GM23338 (cell line): ENCODE results near the gene NSG2. TPM values are rescaled to one million over a fixed set of nuclear protein-coding genes. Genes with fewer than 3 reads are reported as not detected.
"Not testable (repeated sequence)": the region's sequence is repeated elsewhere in the genome, so short reads cannot be mapped to it uniquely, and the experiment has no call there.

Source experiments
- ATAC-seq: fragments of 200-7000 bp; cut with Tn5 transposase; 3 replicates; pipeline ENCODE4 v1.9.1; 2020
- DNase-seq: peaks from one replicate; pipeline ENCODE4 v3.0.0-alpha.2; 2015; ENCODE audit warnings: low spot score
- H2AFZ ChIP-seq: fragments of 200-600 bp; sonication (generic); 2 replicates; pipeline ENCODE4 v1.8.0; 2016; ENCODE audit warnings: antibody characterized with exemption, mild to moderate bottlenecking, moderate library complexity
- H3F3A ChIP-seq: fragments of 200-600 bp; sonication (generic); replicated peaks from 2 replicates; pipeline ENCODE4 v1.8.0; 2017; ENCODE audit warnings: antibody characterized with exemption, mixed run types, low read depth
- H3K27ac ChIP-seq: fragments of 200-600 bp; sonication (generic); 2 replicates; pipeline ENCODE4 v1.6.1; 2016; ENCODE audit warnings: low read depth
- H3K27me3 ChIP-seq: fragments of 200-600 bp; sonication (generic); 2 replicates; pipeline ENCODE4 v1.8.0; 2016; ENCODE audit warnings: mild to moderate bottlenecking, mixed run types, moderate library complexity; ENCODE audit not compliant: insufficient read depth
- H3K36me3 ChIP-seq: fragments of 200-600 bp; sonication (generic); 2 replicates; pipeline ENCODE4 v1.8.0; 2016; ENCODE audit warnings: mild to moderate bottlenecking; ENCODE audit not compliant: insufficient read depth
- H3K4me1 ChIP-seq: fragments of 200-600 bp; sonication (generic); 2 replicates; pipeline ENCODE4 v1.8.0; 2016; ENCODE audit warnings: mild to moderate bottlenecking, moderate library complexity; ENCODE audit not compliant: insufficient read depth
- H3K4me2 ChIP-seq: fragments of 200-600 bp; sonication (generic); 2 replicates; pipeline ENCODE4 v1.7.1; 2017; ENCODE audit warnings: mixed run types
- H3K4me3 ChIP-seq: fragments of 200-600 bp; sonication (generic); 2 replicates; pipeline ENCODE4 v1.6.1; 2016; ENCODE audit warnings: mixed run types
- H3K79me2 ChIP-seq: fragments of 200-600 bp; sonication (generic); replicated peaks from 2 replicates; pipeline ENCODE4 v1.8.0; 2017; ENCODE audit warnings: mild to moderate bottlenecking; ENCODE audit not compliant: insufficient read depth
- H3K9me2 ChIP-seq: fragments of 200-600 bp; sonication (generic); 2 replicates; pipeline ENCODE4 v1.8.0; 2017; ENCODE audit not compliant: insufficient read depth
- H4K20me1 ChIP-seq: fragments of 200-600 bp; sonication (generic); replicated peaks from 2 replicates; pipeline ENCODE4 v1.8.0; 2017; ENCODE audit warnings: mild to moderate bottlenecking; ENCODE audit not compliant: insufficient read depth
- H3K27ac Mint-ChIP-seq: 2 replicates; pipeline ENCODE4 v1.8.0; 2020; ENCODE audit warnings: inconsistent platforms, mild to moderate bottlenecking, moderate library complexity, mixed read lengths
- H3K27me3 Mint-ChIP-seq: 3 replicates; pipeline ENCODE4 v1.8.0; 2022; ENCODE audit warnings: low read depth, mild to moderate bottlenecking, moderate library complexity, mixed read lengths, inconsistent platforms; ENCODE audit not compliant: insufficient read depth, poor library complexity
- H3K36me3 Mint-ChIP-seq: 3 replicates; pipeline ENCODE4 v1.8.0; 2021; ENCODE audit warnings: low read depth, mild to moderate bottlenecking, inconsistent platforms, moderate library complexity, mixed read lengths
- H3K4me1 Mint-ChIP-seq: 3 replicates; pipeline ENCODE4 v1.8.0; 2020; ENCODE audit warnings: mild to moderate bottlenecking, inconsistent platforms, mixed read lengths
- H3K4me3 Mint-ChIP-seq: 3 replicates; pipeline ENCODE4 v1.8.0; 2021; ENCODE audit warnings: moderate library complexity, mild to moderate bottlenecking, inconsistent platforms, mixed read lengths
- H3K9me3 Mint-ChIP-seq: 3 replicates; pipeline ENCODE4 v1.8.0; 2020; ENCODE audit warnings: moderate library complexity, mild to moderate bottlenecking, inconsistent platforms, mixed read lengths
- CREB1 ChIP-seq: fragments of 250-450 bp; sonication (Bioruptor Pico); IDR thresholded peaks from 2 replicates; pipeline ENCODE4 v1.5.0; 2020; ENCODE audit warnings: low read depth, mild to moderate bottlenecking, moderate library complexity
- EZH2phosphoT487 ChIP-seq: fragments of 200-600 bp; sonication (generic); IDR thresholded peaks from one replicate; pipeline ENCODE4 v1.8.1; 2018; ENCODE audit warnings: antibody characterized with exemption; ENCODE audit not compliant: unreplicated experiment
- NANOG ChIP-seq: IDR thresholded peaks from 2 replicates; pipeline ENCODE4 v1.6.1; 2016; ENCODE audit warnings: antibody characterized with exemption, borderline replicate concordance
- POLR2AphosphoS5 ChIP-seq: IDR thresholded peaks from 2 replicates; pipeline ENCODE4 v1.6.1; 2016; ENCODE audit warnings: antibody characterized with exemption, low read depth
- ZNF462 ChIP-seq: fragments of 250-450 bp; sonication (Bioruptor Pico); IDR thresholded peaks from 2 replicates; pipeline ENCODE4 v1.5.0; 2020; ENCODE audit warnings: mild to moderate bottlenecking, moderate library complexity
- polyA plus RNA-seq: library from polyadenylated mRNA; unstranded; fragments of >200 nt; fragmentation: Nextera tagmentation; extraction: Ambion mirVana; gene quantifications from 2 replicates; pipeline ENCODE4 v1.2.1, GENCODE V29; 2016
- total RNA-seq: library from RNA; depleted of rRNA; stranded (reverse); fragments of >200 nt; shearing (Covaris generic); gene quantifications from 2 replicates; pipeline ENCODE4 v1.2.3, GENCODE V29; 2014
- TF ChIP-seq, protein P1 (sequence below): IDR thresholded peaks from 2 replicates; pipeline ENCODE4 v1.6.1; 2016; ENCODE audit warnings: antibody characterized with exemption

Gene NSG2
- total and polyA plus RNA-seq, 2 experiments from 2014 or later = 0.16 TPM; not detected in 1

GRCh38 chr5:174101195-174101730, 55.8 kb downstream of the NSG2 start:
- no peaks in the 10 kb centered on the region for H4K20me1 ChIP-seq
- peaks cover 6% of the 10 kb centered on the region; the same call in 1 of the 2 replicates for H3K9me2 ChIP-seq
- H3K4me3 Mint-ChIP-seq = no peak overlapping the region
- no peak overlapping the region for H2AFZ ChIP-seq
- ATAC-seq (no peak), DNase-seq (no peak)
- no peak overlapping the region for H3K4me3 ChIP-seq
- no peak overlapping the region for H3K27ac Mint-ChIP-seq
- no peaks in the 10 kb centered on the region for H3F3A ChIP-seq
- TF ChIP-seq NANOG (no peak), POLR2AphosphoS5 (no peak), CREB1 (CRISPR knock-in tag) (no peak), EZH2phosphoT487 (no peak), ZNF462 (CRISPR knock-in tag) (no peak)
- TF ChIP-seq, protein P1, sequence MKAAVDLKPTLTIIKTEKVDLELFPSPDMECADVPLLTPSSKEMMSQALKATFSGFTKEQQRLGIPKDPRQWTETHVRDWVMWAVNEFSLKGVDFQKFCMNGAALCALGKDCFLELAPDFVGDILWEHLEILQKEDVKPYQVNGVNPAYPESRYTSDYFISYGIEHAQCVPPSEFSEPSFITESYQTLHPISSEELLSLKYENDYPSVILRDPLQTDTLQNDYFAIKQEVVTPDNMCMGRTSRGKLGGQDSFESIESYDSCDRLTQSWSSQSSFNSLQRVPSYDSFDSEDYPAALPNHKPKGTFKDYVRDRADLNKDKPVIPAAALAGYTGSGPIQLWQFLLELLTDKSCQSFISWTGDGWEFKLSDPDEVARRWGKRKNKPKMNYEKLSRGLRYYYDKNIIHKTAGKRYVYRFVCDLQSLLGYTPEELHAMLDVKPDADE = no peak
- H3K9me3 Mint-ChIP-seq = no peaks in the 10 kb centered on the region
- no peak overlapping the region for H3K27ac ChIP-seq
- H3K4me1 Mint-ChIP-seq = no peaks in the 10 kb centered on the region; the same call in 2 of the 3 replicates
- no peaks in the 10 kb centered on the region for H3K27me3 ChIP-seq
- H3K27me3 Mint-ChIP-seq = no peaks in the 10 kb centered on the region
- no peaks in the 10 kb centered on the region for H3K36me3 Mint-ChIP-seq
- H3K4me2 ChIP-seq = no peak overlapping the region
- H3K79me2 ChIP-seq = no peaks in the 10 kb centered on the region
- H3K36me3 ChIP-seq = no peaks in the 10 kb centered on the region
- no peaks in the 10 kb centered on the region for H3K4me1 ChIP-seq

DNA sequence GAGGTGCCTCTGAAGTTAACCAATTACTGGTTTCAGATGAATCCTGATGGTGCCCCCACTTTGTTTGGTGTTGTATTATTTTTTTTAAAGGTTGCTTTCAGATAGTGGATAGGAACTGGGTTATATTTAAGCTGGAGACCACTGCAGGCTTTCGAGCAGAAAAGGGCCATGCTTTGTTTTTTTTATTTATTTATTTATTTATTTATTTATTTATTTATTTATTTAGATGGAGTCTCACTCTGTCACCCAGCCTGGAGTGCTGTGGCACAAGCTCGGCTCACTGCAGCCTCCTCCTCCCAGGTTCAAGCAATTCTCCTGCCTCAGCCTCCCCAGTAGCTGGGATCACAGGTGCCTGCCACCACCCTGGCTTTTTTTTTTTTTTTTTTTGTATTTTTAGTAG, 57.1 kb downstream of the NSG2 start:
- not testable (repeated sequence) for H3K27ac Mint-ChIP-seq, H3K27ac ChIP-seq, H3K4me1 ChIP-seq, H3K9me3 Mint-ChIP-seq, H3K4me2 ChIP-seq, H3K4me1 Mint-ChIP-seq, H3F3A ChIP-seq, H3K36me3 ChIP-seq, H3K9me2 ChIP-seq, H3K27me3 ChIP-seq, H3K4me3 Mint-ChIP-seq, H2AFZ ChIP-seq, H3K27me3 Mint-ChIP-seq, H3K36me3 Mint-ChIP-seq, ATAC-seq, DNase-seq, H3K79me2 ChIP-seq, H4K20me1 ChIP-seq, H3K4me3 ChIP-seq
